Fibroblast of mammary gland (primary cell): ENCODE measurements around the gene OSMR.
A peak's percentile ranks its signal among the peaks of the same experiment; 100 is the strongest.

ENCODE experiments used
- DNase-seq: peaks from one replicate; pipeline ENCODE4 v3.0.0-alpha.2; 2010; ENCODE audit warnings: low read depth
- H3K4me3 ChIP-seq: 2 replicates; pipeline ENCODE4 v1.5.1; 2011; ENCODE audit warnings: low read depth, mild to moderate bottlenecking, low read length, moderate library complexity; ENCODE audit not compliant: control insufficient read depth
- TF ChIP-seq, protein P1 (sequence below): conservative IDR thresholded peaks from 2 replicates; pipeline ENCODE4 v1.5.1; 2011; ENCODE audit warnings: low read depth, low read length, inconsistent platforms; ENCODE audit not compliant: control insufficient read depth, insufficient read depth

The OSMR gene

DNA sequence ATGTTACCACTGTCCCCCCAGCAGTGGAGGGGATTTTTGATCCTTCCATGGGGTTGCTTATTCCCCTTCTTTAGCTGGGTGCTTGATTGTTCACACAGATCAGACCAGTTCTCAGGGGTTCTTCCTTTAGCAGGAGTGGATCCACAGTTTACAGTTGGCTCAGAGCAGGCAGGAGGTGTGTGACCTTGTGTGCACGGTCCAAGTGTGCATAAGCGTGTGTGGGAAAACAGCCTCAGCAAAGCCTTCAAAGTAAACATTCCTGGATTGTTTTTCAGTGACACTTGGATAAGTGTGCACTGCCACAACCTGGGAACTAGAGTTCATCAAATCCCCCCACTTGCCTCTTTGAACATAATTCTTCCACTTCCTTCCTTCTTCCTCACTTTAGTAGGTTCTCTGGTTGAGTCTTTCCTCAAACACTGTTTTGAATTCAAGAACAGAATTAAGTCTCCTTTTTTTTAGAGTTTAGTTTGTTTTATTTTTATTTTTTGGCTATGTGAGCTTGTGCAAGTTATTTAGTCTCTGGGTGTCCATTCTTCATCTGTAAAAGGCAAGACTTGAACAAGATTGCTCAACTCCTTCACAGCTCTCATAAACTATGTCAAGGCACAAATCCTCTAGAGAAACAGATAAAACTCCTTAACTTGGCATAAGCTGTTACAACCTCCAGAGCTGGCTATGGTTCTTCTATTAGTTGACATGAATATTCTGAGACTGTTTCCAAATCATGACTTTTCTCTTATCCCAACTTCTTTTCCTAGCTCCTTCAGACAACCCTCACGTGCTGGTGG lies 78.0 kb downstream of the OSMR start:
- peak; percentile 51 for DNase-seq
- TF ChIP-seq, protein P1, sequence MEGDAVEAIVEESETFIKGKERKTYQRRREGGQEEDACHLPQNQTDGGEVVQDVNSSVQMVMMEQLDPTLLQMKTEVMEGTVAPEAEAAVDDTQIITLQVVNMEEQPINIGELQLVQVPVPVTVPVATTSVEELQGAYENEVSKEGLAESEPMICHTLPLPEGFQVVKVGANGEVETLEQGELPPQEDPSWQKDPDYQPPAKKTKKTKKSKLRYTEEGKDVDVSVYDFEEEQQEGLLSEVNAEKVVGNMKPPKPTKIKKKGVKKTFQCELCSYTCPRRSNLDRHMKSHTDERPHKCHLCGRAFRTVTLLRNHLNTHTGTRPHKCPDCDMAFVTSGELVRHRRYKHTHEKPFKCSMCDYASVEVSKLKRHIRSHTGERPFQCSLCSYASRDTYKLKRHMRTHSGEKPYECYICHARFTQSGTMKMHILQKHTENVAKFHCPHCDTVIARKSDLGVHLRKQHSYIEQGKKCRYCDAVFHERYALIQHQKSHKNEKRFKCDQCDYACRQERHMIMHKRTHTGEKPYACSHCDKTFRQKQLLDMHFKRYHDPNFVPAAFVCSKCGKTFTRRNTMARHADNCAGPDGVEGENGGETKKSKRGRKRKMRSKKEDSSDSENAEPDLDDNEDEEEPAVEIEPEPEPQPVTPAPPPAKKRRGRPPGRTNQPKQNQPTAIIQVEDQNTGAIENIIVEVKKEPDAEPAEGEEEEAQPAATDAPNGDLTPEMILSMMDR: no peak
- H3K4me3 ChIP-seq: no peak overlapping the region

DNA sequence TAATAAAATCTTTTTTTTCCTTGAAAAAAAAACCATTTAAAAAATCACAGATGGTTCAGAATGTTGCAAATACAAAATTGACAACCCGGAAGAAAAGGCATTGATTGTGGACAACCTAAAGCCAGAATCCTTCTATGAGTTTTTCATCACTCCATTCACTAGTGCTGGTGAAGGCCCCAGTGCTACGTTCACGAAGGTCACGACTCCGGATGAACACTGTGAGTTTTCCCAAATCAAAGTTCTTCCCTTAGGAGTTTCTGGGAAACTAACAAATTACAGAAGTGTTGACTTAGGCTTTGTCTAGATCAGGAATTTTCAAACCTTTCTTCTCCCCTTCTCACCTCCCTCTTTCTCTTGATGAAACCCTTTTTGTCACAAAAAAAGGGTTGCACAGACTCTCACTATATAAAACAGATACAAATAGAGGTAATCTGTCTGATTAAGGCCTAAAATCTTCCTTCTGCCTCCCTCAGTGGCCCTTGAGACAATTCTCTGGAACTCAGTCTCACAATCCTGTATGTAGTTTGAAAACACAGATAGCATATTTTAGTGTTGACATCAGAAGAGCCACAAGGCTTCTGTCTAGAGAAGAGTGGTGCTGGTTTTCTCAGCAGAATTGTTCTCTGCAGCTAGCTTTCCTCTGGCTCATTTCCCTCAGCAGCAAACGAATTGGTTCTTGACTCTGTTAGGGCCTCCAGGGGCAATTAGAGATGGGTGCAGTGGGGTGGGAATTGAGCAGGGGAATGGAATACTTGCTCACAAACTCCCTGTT lies 79.5 kb downstream of the OSMR start:
- TF ChIP-seq, protein P1: no peak
- peak; percentile 62 for DNase-seq
- no peak overlapping the region for H3K4me3 ChIP-seq

DNA sequence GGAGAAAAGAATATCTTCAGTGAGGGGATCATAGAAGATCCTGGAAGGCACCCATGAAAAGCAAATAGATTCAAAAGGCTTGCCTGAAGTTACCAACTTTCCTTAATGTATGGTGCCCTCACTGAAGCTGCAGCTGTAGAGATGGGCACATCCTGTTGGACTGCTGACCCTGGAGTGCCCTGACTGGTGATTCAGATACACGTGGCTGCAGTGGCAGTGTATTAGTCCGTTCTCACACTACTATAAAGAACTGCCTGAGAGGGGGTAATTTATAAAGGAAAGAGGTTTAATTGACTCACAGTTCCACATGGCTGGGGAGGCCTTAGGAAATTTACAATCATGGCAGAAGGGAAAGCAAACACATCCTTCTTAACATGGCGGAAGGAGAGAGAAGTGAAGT lies 80.3 kb downstream of the OSMR start:
- no peak overlapping the region for H3K4me3 ChIP-seq
- peak; percentile 63 for DNase-seq
- TF ChIP-seq, protein P1: no peak

DNA sequence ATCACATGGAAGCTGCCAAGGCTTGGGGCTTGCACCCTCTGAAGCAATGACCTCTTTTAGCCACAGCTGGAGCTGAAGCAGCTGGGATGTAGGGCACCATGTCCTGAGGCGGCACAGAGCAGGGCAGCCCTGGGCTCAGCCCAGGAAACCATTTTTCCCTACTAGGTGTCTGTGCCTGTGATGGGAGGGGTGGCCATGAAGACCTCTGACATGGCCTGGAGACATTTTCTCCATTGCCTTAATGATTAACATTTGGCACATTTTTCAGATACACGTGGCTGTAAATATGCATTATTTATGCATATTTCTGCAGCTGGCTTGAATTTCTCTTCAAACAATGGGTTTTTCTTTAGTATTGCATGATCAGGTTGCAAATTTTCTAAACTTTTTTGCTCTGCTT lies 81.7 kb downstream of the OSMR start:
- TF ChIP-seq, protein P1: no peak
- DNase-seq: no peak
- no peak overlapping the region for H3K4me3 ChIP-seq

DNA sequence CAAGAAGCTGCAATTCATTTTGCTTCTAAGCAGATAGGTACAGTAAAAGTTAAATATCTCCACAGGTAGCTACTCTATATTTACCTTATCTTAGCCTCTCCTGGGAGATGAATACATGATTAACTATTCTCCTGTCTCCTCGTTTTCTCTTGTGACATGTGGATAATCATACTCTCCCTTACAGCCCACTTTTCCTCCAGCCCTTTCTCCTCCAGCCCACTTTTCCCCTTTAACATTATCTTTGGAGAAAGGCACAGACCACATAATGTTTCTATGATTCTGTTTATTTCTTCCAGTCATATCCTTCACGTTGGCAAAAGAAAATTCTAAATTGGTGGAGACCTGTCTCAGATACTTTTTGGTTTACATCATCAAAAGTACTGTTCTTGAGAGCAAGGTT lies 84.0 kb downstream of the OSMR start:
- TF ChIP-seq, protein P1: no peak
- no peak overlapping the region for H3K4me3 ChIP-seq
- DNase-seq: no peak

DNA sequence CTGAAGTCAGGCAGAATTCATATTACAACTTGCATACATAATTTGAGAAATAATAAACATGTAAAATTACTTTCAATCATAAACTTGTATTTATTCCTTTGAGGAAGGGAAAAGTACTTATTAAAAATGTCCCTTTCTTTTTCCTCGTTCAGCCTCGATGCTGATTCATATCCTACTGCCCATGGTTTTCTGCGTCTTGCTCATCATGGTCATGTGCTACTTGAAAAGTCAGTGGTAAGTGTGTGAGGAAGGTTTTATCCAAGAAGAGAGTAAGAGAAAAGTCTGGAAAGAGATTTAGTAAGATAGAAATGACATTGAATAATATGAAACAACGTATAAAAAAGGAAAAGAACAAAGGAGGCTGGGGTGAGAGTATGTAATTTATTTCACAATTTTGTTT lies 85.9 kb downstream of the OSMR start:
- peak; percentile 19 for DNase-seq
- TF ChIP-seq, protein P1: no peak

More for the DNA sequence above, 85.9 kb downstream of the OSMR start:
- no peak overlapping the region for H3K4me3 ChIP-seq
